Stimulated activated naive B cell treated with anti-CD40 and anti-IgM and Interleukin-4, amounts not matched to agents 10 μg/mL and 1 μg/mL and 100 μg/mL, for 72 hours (primary cell): ENCODE results near the gene FBXO5.
"Not testable (repeated sequence)": the region's sequence is repeated elsewhere in the genome, so short reads cannot be mapped to it uniquely, and the experiment has no call there.

Source experiments
- ATAC-seq, 2 donors: fragments of 150-1000 bp; cut with Tn5 transposase; replicated peaks; 2 replicates each; pipeline ENCODE4 v1.10.0; 2021; ENCODE audit warnings: moderate library complexity in 1 of 2
- DNase-seq: peaks from one replicate; pipeline ENCODE4 v3.0.0; 2021
- H3K27ac Mint-ChIP-seq: one replicate; pipeline ENCODE4 v1.8.0; 2022; ENCODE audit warnings: mild to moderate bottlenecking, mixed read lengths
- H3K27me3 Mint-ChIP-seq, 2 donors: one replicate each; pipeline ENCODE4 v1.8.0; 2022; ENCODE audit warnings: mixed read lengths in 2 of 2
- H3K36me3 Mint-ChIP-seq, 2 donors: one replicate each; pipeline ENCODE4 v1.8.0; 2022; ENCODE audit warnings: mixed read lengths in 2 of 2, mild to moderate bottlenecking in 1 of 2
- H3K4me1 Mint-ChIP-seq, 2 donors: one replicate each; pipeline ENCODE4 v1.8.0; 2022; ENCODE audit warnings: mixed read lengths in 2 of 2, mild to moderate bottlenecking in 1 of 2
- H3K4me3 Mint-ChIP-seq, 2 donors: one replicate each; pipeline ENCODE4 v1.8.0; 2022; ENCODE audit warnings: mild to moderate bottlenecking in 2 of 2, mixed read lengths in 2 of 2, moderate library complexity in 1 of 2
- H3K9me3 Mint-ChIP-seq, 2 donors: one replicate each; pipeline ENCODE4 v1.8.0; 2022; ENCODE audit warnings: mixed read lengths in 2 of 2, mild to moderate bottlenecking in 1 of 2

The FBXO5 gene

DNA sequence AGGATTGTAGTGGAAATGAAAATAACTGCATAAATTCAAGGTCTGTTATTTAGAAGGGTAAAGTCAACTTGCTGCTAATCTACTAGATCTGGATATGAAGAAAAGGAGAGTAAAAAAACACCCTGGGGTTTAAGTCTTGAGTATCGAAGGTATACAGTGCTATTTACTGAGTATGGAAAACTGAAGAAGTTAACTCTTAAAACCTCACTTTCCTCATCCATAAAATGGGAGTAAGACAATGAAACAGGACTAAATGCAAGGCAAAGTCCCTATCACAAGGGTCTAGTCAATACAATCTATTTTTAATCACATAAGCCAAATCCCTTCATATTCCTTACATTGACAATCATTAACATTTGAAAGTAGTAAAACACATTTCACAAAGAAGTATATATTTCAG lies 2.2 kb downstream of the FBXO5 start:
- Mint-ChIP-seq H3K9me3 (no peaks in the 10 kb centered on the region), H3K27ac (no peak overlapping the region), H3K27me3 (no peaks in the 10 kb centered on the region), H3K4me3 (peak overlapping the region; percentile 20 to 27), H3K36me3 (peaks cover 6 to 22% of the 10 kb centered on the region in 2 donors), H3K4me1 (peaks cover 15 to 32% of the 10 kb centered on the region in 2 donors)
- DNase-seq, result no peak
- no peak for ATAC-seq

DNA sequence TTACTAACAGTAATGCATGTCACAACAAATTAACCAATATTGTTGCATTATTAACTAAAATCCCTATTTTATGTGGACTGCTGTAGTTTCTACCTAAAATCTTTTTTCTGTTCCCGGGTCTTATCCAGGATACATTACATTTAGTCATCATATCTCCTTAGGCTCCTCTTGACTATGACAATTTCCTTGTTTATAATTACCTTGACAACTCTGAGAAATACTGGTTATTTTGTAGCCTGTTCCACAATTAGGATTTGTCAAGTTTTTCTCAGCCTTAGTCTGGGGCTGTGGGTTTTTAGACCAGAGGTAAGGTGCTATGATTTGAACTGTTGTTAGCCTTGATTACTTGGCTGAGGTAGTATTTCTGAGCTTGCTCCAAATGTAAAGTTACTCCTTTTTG lies 3.7 kb downstream of the FBXO5 start:
- ATAC-seq (no peak), DNase-seq (no peak)
- Mint-ChIP-seq H3K4me1 (peaks cover 16 to 26% of the 10 kb centered on the region in 2 donors), H3K36me3 (peaks cover 11 to 26% of the 10 kb centered on the region in 2 donors), H3K4me3 (no peak overlapping the region), H3K27me3 (no peaks in the 10 kb centered on the region), H3K9me3 (peaks cover 0 to 2% of the 10 kb centered on the region in 2 donors), H3K27ac (no peak overlapping the region)

DNA sequence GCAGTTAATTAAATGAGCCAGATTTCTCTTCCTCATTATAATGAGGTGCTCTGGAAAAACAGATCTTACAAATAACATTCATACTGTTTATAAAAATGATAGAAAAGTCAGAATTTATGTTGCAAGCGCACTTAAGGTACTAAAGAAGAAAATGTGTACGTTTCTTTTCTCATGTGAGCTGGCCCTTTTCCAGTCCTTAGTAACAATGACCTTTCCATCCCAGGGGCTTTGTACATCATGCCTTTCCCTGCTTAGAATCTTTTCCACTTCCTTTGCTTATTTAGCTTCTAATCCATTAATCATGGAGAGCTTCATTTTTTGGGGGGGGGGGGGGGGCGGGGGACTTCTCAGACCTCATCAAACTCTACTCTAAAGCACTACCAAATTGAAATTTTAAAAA lies 4.8 kb downstream of the FBXO5 start:
- DNase-seq (no peak), ATAC-seq (no peak)
- no peak overlapping the region for H3K4me3 Mint-ChIP-seq
- peaks cover 0 to 2% of the 10 kb centered on the region in 2 donors for H3K9me3 Mint-ChIP-seq
- peaks cover 16 to 26% of the 10 kb centered on the region in 2 donors for H3K4me1 Mint-ChIP-seq
- H3K36me3 Mint-ChIP-seq, result peaks cover 11 to 31% of the 10 kb centered on the region in 2 donors
- no peaks in the 10 kb centered on the region for H3K27me3 Mint-ChIP-seq
- no peak overlapping the region for H3K27ac Mint-ChIP-seq

DNA sequence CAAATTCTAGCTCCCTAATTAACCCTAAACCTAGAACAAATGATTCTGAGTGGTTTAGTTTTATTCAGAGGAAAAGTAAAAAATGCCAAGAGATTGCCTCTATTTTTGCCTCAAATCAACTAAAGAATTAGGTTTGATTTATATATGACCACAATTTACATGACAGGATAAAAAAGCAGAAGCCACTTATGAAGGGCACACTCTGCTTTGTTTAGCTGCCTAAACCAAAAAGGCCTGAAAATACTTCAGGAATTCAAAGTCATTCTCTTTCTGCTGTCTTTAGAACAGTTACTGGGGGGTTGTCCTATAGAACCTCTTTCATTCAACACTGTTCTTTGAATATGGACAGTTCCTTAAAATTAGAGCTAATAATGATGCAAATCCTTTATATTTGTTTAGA lies 5.3 kb downstream of the FBXO5 start:
- H3K9me3 Mint-ChIP-seq, result peaks cover 0 to 2% of the 10 kb centered on the region in 2 donors
- H3K4me1 Mint-ChIP-seq, result peaks cover 16 to 26% of the 10 kb centered on the region in 2 donors
- H3K36me3 Mint-ChIP-seq, result peaks cover 11 to 34% of the 10 kb centered on the region in 2 donors
- H3K27me3 Mint-ChIP-seq, result no peaks in the 10 kb centered on the region
- DNase-seq (no peak), ATAC-seq (no peak)
- H3K4me3 Mint-ChIP-seq, result no peak overlapping the region
- H3K27ac Mint-ChIP-seq, result no peak overlapping the region

DNA sequence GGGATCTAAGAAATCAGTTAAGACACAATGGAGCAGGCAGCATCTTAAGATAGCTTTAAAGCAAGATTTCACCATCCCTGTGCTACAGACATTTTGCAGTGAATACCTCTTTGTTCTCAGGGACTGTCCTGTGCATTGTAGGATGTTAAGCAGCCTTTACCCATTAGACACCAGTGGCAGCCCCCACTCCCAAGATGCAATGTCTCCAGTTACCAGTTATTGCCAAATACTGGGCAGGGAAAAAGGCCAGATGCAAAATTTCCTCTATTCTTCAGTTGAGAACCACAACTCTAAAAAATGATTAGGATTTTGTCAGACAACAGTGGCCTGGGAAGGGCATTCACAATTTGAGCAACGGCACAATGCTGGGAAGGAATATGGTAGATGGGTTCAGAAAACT lies 6.1 kb downstream of the FBXO5 start:
- H3K27ac Mint-ChIP-seq, result no peak overlapping the region
- DNase-seq (no peak), ATAC-seq (no peak)
- H3K4me3 Mint-ChIP-seq, result no peak overlapping the region
- no peaks in the 10 kb centered on the region for H3K27me3 Mint-ChIP-seq
- peaks cover 12 to 34% of the 10 kb centered on the region in 2 donors for H3K36me3 Mint-ChIP-seq
- peaks cover 16 to 21% of the 10 kb centered on the region in 2 donors for H3K4me1 Mint-ChIP-seq
- peaks cover 0 to 2% of the 10 kb centered on the region in 2 donors for H3K9me3 Mint-ChIP-seq

DNA sequence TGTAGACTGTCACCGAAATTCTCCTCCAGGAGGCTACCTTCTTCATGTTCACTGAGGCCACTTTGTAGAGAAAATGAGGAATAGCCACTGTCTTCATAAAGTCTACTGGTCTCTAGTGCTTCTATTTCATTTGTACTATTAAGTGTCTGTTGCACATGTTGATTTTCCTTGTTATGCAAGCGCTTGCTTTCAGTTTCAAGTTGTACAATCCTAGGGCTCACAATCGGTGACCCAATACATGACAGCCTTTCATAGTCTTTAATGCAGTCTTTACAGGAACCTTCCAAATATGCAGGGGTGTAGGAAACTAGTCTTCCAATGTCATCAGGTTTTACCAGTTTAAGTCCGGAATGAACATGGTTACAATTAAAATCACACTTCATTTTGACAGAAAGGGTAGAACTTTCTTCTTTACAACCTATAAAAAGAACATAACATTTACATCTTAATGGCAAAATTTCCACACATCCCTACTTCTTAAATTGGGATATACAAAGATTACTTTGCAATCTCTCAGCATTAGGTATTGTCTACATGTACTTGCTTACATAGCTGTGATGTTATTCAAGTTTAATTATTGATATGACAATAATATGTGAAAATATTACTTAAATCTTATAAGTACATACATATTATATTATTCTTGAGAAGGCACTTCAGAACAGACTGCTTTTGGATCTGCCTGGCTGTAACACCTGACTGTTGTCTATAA lies 7.5 kb downstream of the FBXO5 start:
- no peaks in the 10 kb centered on the region for H3K27me3 Mint-ChIP-seq
- no peak for ATAC-seq
- peaks cover 10 to 12% of the 10 kb centered on the region in 2 donors for H3K4me1 Mint-ChIP-seq
- no peak for DNase-seq
- peaks cover 19 to 36% of the 10 kb centered on the region in 2 donors for H3K36me3 Mint-ChIP-seq
- no peak overlapping the region for H3K27ac Mint-ChIP-seq
- no peak overlapping the region for H3K4me3 Mint-ChIP-seq
- peaks cover 0 to 2% of the 10 kb centered on the region in 2 donors for H3K9me3 Mint-ChIP-seq

DNA sequence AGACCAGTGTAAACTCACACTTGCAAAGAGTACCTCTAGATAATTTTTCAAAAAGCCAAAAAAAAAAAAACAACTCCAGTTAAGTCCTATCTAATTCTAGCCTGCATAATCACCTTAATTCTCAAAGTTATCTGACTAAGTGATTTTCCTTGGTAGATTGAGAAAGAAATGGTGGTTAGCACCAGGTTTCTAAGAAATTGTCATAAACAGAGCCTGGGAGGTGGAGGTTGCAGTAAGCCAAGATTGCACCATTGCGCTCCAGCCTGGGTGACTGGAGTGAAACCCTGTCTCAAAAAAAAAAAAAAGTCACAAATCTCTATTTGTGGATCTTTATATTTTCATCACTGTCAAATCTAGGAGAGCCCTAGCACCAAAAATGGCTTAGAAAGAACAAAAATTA lies 8.9 kb downstream of the FBXO5 start:
- H3K4me3 Mint-ChIP-seq, result no peak overlapping the region

DNA sequence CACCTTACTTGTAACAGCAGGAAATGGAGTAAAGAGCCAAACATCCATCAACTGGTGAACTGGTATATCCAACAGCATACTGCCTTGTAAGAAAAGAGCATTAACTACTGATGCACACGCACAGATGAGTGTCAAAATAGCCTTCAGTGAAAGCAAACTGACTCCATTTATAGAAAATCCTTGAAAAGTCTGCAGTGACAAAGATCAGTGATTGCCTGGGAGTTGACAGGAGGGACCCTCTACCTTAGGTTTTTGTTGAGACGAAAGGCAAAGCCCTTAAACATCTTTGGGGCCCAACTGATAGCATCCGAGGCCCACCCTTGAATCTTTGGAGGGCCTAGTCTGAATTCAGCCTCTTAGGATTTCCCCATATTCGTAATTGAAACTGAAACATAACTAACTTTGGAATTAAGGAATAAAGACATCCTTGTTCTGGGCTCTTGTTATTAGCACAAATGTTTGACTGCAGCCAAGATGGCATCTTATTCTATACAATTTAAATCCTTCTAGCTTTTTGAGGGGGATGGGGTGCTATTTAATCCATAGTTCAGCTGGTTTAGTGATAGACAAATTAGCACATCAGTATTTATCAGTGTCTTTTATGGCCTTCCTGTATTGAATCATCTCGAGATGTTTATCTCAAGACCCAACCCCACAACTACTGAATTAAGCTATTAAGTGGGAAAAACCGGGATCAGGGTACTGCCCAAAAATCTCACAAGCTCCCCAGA lies 13.0 kb downstream of the FBXO5 start:
- no peak overlapping the region for H3K4me3 Mint-ChIP-seq
- DNase-seq (no peak), ATAC-seq (no peak)
- H3K36me3 Mint-ChIP-seq, result peaks cover 24 to 38% of the 10 kb centered on the region in 2 donors
- H3K9me3 Mint-ChIP-seq, result peaks cover 24 to 33% of the 10 kb centered on the region in 2 donors
- peaks cover 0 to under 1% of the 10 kb centered on the region in 2 donors for H3K4me1 Mint-ChIP-seq
- H3K27ac Mint-ChIP-seq, result no peak overlapping the region
- no peaks in the 10 kb centered on the region for H3K27me3 Mint-ChIP-seq

More for the DNA sequence above, 8.9 kb downstream of the FBXO5 start:
- ATAC-seq, result no peak
- Mint-ChIP-seq H3K9me3 (peaks cover 6% of the 10 kb centered on the region in 2 donors), H3K27me3 (no peaks in the 10 kb centered on the region), H3K36me3 (peaks cover 32 to 40% of the 10 kb centered on the region in 2 donors), H3K4me1 (peaks cover 7% of the 10 kb centered on the region in 2 donors), H3K27ac (no peak overlapping the region)
- no peak for DNase-seq

DNA sequence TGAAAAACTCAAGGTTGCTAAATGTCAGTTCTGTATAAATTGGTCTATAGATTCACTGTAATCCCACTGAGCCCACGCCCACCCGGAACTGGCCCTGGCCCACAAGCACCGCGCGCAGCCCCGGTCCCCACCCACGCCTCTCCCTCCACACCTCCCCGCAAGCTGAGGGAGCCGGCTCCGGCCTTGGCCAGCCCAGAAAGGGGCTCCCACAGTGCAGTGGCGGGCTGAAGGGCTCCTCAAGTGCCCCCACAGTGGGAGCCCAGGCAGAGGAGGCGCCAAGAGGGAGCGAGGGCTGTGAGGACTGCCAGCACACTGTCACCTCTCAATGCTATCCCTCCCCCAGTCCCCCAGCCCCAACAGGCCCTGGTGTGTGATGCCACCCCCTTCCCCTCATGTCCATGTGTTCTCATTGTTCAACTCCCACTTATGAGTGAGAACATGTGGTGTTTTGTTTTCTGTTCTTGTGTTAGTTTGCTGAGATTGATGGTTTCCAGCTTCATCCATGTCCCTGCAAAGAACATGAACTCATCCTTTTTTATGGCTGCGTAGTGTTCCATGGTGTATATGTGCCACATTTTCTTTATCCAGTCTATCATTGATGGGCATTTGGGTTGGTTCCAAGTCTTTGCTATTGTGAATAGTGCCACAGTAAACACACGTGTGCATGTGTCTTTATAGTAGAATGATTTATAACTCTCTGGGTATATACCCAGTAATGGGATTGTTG lies 16.5 kb downstream of the FBXO5 start:
- not testable (repeated sequence) for ATAC-seq, H3K27ac Mint-ChIP-seq, H3K4me3 Mint-ChIP-seq, DNase-seq, H3K4me1 Mint-ChIP-seq, H3K27me3 Mint-ChIP-seq
- H3K36me3 Mint-ChIP-seq, result peaks cover 20 to 26% of the 10 kb centered on the region in 2 donors
- H3K9me3 Mint-ChIP-seq, result peaks cover 24 to 36% of the 10 kb centered on the region in 2 donors

DNA sequence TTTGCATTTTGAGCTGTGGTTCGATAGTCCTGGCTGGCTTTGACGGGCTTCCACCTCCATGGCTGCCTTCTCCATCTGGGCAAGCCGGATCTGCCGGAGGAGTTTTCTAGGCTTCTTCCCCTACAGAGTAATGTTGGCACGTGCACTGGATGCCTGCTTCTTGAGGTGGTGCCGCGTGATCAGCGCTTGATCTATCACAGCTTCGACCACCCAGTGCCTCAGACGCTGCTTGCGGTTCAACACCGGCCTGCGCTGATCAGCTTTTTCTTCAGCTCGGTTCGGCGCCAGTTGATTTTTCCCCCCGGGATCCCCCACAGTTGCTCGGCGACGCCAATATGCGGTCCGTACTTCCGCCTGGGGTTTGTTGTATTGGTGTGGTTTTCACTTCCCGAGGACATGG lies 23.5 kb downstream of the FBXO5 start:
- no peak overlapping the region for H3K27ac Mint-ChIP-seq
- no peak for DNase-seq

DNA sequence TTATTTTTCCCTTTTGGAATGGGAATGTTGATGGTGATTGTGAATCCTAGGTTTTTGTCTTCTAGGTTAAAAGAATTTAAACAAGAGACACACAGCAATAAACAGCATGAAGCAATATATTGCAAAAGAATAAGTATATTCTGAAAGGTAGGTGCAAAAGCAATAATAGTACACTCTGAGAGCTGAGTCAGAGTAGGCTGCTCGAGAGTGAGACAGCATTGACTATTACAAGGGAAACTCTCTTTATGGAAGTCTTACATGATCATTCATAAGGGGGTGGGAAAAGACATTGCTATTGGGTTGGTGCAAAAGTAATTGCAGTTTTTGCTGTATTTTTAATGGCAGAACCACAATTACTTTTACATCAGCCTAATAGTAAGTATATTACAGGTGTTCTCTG lies 25.0 kb downstream of the FBXO5 start:
- H3K4me3 Mint-ChIP-seq, result no peak overlapping the region
- no peaks in the 10 kb centered on the region for H3K36me3 Mint-ChIP-seq
- no peaks in the 10 kb centered on the region for H3K4me1 Mint-ChIP-seq
- peaks cover 13 to 33% of the 10 kb centered on the region in 2 donors for H3K27me3 Mint-ChIP-seq
- ATAC-seq (no peak), DNase-seq (no peak)
- H3K9me3 Mint-ChIP-seq, result peaks cover 1 to 3% of the 10 kb centered on the region in 2 donors
- no peak overlapping the region for H3K27ac Mint-ChIP-seq

More for the DNA sequence above, 23.5 kb downstream of the FBXO5 start:
- Mint-ChIP-seq H3K4me1 (no peaks in the 10 kb centered on the region), H3K36me3 (no peaks in the 10 kb centered on the region), H3K4me3 (no peak overlapping the region), H3K9me3 (peaks cover 1 to 3% of the 10 kb centered on the region in 2 donors), H3K27me3 (peaks cover 13 to 33% of the 10 kb centered on the region in 2 donors)
- ATAC-seq, result no peak

DNA sequence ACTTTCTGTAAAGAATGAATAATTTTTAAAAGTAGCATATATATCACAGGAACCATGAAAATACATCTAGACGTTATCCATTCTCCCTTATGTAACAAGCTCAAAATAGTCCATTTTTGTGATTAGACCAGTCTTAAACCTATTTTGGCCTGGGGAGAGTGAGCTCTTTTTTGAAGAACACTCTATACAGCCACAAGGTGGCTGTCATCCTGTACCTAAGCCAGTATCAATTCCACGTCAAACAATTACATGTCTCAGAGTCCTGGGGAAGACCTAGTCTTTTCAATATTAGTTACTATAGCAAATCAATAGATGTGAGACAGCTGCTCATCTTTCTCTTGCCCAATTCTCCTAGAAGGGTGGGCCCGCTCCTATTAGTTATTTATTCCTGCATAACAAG lies 28.4 kb downstream of the FBXO5 start:
- no peak overlapping the region for H3K27ac Mint-ChIP-seq
- DNase-seq (no peak), ATAC-seq (no peak)
- peaks cover 0 to 1% of the 10 kb centered on the region in 2 donors for H3K9me3 Mint-ChIP-seq
- H3K27me3 Mint-ChIP-seq, result peaks cover 20 to 23% of the 10 kb centered on the region in 2 donors
- H3K4me1 Mint-ChIP-seq, result no peaks in the 10 kb centered on the region
- H3K36me3 Mint-ChIP-seq, result no peaks in the 10 kb centered on the region
- H3K4me3 Mint-ChIP-seq, result no peak overlapping the region

DNA sequence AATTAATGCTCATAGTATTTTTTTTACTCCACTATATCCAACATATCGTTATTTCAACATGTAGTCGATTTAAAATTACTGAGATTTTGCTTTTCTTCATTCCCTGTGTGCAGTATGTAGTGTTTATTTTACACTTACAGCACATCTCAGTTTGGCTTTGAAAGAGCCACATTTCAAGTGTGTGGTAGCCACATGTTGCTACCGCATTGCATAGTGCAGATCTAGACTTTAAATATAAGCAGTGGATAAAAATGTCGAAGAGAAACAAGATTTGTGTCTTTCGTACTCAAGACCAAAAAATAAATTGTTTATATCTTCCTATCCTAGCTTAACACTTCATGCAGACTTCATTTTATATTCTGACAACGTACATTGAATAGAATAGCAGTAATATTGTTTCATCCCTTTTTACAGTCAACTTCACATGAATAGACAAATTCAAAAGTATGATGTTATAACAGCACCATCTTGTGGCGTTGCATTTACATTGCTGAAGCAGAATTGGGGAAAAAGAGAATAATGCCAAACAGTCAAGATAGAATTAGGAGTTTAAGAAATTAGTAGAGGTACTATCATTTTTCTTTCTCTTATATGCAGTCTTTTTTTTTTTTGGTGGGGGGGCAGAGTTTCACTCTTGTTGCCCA lies 29.9 kb downstream of the FBXO5 start:
- no peak for ATAC-seq
- Mint-ChIP-seq H3K27ac (no peak overlapping the region), H3K4me3 (no peak overlapping the region), H3K36me3 (no peaks in the 10 kb centered on the region), H3K9me3 (peaks cover 0 to 1% of the 10 kb centered on the region in 2 donors), H3K27me3 (peaks cover 19 to 20% of the 10 kb centered on the region in 2 donors), H3K4me1 (peaks cover 2 to 5% of the 10 kb centered on the region in 2 donors)
- DNase-seq, result no peak

DNA sequence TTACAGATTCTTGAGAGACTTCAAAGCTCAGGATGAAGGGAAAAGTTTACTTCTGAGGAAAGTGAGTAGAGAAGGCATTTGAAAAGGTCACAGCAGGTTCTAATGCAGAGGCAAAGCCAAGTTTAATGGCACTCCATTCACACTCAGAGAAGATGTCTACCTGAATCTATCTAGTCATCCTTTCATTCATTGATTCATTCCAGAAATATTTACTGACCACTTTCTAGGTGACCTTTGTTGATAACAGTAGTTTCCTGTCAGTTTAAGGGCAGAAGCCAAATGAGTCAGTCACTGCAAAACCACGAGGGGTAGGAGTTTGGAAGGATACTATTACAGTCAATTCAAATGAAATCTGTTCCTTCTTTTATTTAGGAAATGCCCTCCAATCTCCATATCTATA lies 30.8 kb downstream of the FBXO5 start:
- Mint-ChIP-seq H3K27ac (no peak overlapping the region), H3K36me3 (no peaks in the 10 kb centered on the region), H3K4me1 (peaks cover 2 to 6% of the 10 kb centered on the region in 2 donors), H3K27me3 (peaks cover 24 to 25% of the 10 kb centered on the region in 2 donors), H3K9me3 (peaks cover 0 to 1% of the 10 kb centered on the region in 2 donors), H3K4me3 (no peak overlapping the region)
- ATAC-seq (peak; percentile 31 to 51), DNase-seq (no peak)
